ENCODE data around the gene PNPLA4.
A peak's percentile ranks its signal among the peaks of the same experiment; 100 is the strongest.

The PNPLA4 gene, protein sequence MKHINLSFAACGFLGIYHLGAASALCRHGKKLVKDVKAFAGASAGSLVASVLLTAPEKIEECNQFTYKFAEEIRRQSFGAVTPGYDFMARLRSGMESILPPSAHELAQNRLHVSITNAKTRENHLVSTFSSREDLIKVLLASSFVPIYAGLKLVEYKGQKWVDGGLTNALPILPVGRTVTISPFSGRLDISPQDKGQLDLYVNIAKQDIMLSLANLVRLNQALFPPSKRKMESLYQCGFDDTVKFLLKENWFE

DNA sequence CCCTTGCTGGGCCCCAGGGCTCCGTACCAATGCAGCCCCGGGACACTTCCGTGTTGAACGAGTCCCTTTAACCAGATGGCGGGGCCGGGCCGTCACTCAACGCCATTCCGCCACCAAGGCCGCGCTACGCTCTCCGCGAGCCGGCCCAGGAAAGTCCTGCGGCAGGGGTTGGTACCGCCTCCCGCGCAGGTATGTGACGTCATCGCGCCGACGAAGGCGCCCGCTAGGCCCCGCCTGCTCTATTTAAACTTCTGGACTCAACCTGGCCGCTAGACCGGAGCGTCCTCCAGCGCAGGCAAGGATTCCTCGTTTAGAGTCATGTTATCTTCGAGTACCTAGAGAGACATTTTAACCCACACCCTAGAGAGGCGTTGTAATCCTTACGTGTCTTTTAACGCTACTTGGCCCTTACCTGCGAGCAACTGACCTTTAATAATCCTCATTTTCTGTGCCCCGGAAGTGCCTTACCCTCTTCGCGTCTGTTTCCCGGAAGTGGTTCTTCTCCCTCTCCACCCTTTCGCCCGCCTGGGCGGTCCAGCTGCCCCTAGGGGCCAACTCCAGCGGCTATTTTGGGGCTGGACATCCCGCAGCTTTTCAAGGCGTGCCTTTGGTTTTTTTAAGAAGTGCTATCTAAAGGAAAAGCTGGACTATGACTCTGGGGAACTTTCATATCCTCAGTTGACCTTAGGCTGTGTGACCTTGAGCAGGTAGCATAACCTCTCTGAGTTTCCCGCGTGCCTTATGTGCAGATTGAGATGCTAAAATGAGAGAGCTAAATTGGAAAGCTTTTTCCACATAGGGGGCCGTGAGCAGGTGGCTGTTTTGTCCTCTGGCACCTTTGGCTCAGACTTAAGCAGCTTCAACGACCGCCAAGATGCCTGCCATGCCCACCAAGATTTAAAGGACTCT, at the start of gene PNPLA4:
Gene PNPLA4 (minus strand): TSS at position 155 of the 909 bp plus-strand sequence. CDS start 1,294 bp downstream, outside the sequence.
- peak; percentile 68 for DNase-seq

DNA sequence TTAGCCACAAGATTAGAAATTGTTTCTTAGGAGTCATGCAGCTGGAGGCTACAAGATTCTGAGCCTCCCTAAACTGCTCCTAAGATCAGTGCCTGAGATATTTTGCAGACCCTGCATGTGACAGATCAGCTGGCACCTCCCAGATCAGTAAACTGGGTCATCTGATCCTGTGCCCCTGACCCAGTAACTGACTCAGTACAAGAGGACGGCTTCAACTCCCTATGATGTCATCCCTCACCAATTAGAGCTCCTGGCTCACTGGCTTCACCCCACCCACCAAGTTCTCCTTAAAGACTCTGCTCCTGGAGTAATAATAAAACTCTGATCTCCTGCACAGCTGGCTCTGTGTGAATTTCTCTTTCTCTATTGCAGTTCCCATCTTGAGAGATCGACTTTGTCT, 45.4 kb upstream of the PNPLA4 start:
- DNase-seq: no peak

DNA sequence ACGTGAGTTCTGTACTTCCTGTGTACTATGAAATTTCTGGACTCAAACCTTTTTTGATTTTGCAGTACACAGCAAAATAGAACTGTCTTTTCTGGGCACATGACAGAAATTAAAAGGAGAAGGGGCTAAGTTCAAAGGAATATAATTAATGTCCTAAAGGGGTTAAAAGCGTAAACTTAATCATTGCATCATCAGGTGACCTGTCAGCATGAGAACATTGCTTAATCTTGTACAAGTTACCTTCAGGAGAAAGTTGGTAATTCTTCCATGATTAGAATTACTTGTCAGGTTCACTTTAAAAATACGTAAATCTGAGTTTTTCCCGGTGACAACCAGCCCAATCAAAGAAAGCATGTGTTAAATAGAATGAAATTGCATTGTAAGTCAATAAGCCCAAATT, 43.2 kb upstream of the PNPLA4 start:
- DNase-seq: no peak

DNA sequence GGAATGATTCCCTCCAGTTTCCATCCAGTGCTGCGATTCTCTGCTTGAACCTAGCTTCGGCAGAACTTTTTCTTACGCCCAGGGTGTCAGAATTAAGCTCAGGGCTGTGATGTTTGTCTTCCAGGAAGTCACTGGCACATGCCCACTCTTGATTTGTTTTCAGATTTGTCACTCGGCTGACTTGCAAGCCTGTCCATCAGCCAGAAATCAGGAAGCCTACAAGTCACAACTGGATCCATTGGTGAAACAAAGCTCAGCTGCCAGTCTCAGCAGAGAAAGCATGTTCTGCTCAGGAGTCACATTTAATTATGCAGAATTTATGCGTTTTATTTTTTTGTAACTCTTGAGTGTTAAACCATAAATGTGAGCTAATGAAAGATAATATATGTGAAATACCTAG, 38.2 kb upstream of the PNPLA4 start:
- no peak for DNase-seq

DNA sequence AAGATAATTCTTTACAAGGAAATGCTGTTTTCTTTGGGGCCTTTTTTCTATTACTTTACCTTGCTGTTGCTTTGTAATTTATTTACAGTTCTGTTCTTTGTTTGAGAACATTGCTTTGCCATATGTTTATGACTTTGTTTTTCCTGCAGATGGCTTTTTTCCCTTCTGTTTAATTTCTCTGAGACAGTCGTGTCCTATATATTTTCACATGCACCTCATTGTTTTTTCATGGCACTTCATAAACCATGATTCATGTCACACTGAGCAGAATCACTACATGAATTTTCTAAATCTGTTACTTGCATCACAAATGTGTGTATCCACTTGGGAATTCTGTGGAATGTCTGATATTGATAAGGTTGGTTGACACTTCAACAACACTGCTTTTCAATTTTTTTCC, 33.0 kb upstream of the PNPLA4 start:
- DNase-seq: no peak

DNA sequence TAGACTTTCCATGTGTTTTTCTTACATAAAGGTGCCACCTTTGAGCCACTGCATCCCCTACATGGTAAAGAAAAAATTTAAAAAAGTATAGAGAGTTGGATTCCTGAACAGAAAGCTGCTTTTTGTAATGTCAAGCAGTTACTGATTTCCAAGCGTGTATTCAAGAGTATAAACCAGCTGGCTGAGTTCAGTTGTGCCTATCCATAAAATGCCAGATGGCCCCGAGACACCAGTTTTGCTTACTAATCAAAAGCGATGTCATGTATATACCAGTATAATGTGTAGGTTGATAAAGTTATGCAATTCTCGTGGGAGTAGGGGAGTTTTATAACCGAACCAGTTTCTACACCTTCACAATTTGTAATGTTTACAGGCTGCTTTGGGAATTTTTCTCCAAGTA, 26.2 kb upstream of the PNPLA4 start:
- DNase-seq: peak in 1 of 2 donors; percentile 3

DNA sequence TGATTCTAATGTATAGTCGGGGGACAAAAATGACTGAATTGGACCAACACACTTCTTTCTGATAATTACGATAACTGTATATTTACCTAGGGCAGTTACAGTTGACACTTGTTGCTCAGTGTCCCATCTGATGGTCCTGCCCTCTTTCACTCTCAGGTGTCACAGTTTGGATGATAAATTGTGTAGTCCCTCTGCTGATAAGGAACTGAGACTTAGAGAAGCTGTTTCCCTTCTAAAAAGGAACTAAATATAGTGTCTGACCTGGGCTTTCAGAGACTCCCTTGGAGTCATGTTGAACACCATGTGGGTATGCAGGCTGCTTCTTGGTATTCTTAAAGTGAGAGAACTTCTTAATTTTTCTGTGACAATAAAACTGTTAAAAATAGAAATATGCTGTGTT, 23.7 kb upstream of the PNPLA4 start:
- peak in 1 of 2 donors; percentile 6 for DNase-seq

DNA sequence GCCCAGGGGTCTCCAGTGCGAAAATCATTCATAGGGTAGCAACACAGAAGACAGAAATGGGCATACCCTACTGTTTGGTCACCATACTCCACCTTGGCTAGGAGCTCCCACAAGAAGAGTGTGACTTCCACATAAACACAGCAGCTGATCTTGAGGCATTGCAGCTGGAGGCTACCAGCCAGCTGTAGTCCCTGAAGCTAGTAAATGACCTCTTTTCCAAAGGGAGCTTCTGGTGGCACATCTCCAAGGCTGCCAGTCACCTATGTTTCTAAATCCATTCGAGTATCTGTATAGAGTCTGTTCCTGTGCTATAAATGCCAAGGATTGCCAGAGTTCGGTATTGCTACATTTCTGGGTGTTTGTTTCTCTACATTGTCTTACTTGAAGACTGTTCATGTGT, 21.3 kb upstream of the PNPLA4 start:
- no peak for DNase-seq

DNA sequence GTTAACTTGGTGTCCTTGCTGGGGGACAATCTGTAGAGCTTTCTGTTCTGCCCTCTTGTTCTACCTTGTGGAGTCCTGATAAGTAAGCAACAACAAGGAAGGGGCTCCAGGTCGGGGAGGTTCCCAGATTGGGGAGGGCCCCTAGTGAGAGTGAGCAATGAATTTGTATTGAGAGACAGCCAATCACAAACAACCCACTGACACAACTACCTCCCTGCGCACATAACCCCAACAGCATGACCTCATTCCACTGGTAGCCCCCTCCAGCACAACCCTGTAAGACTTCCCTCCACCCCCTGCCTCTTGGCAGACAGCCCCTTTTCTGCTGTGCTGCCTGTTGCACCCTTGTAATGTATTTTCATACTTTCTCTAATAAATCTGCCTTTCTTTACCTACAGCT, 19.7 kb upstream of the PNPLA4 start:
- DNase-seq: no peak

DNA sequence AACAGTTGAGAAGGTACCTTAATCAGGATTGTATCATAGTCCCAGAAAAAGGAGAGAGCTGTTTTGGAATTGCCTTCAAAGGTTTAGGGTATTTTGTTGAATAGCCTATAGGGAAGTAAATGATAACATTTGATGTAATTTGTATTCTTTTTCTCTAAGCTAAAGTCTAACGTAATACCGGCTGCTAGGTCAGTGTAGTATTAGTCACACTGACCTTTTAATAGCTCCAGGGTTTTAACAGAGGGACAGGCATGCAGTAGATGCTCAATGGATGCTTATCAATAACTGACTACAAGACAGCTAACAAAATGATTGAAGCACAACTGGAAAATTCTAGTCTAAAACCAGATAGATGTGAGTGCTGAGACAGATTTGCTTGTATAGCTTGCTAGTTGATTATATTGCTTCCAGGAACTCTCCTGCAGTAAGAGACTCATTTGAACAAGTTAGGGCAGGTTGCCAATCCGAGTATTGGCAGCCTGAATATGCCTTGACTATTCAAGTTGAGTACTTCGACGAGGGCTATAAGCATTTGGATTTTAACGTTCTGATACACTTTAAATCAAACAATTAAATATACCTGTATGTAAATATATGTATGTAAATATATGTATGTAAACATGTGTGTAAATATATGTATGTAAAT, 16.5 kb upstream of the PNPLA4 start:
- no peak for DNase-seq

DNA sequence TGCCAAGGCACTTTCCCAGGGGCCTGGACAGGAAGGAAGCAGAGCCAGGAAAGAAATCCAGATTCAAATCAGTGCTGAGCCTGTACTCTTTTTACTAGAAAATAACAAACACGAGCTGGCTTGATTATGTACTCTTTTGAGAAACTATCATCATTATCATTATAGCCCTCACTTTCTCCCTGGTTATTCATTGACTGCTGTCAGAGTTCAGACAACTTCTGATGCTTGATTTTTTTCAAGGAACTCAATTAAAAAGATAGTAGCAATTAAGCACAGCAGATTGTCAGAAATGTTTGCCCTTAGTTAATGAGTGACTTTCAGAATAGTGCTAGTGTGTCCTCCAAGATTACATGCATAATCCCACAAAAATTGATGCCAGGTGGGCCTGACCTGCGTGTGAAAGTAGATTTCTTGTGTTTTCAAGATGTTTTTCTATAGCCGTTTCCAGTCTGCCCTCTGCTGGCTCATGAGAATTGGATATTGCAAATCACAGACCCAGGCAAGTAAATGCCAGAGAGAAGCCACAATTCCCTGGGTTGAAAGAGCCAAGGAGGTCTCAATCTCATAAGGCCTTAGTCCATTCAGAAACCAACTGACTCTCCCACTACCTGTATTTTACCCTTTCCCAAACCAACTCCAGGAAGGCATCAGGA, 14.3 kb upstream of the PNPLA4 start:
- no peak for DNase-seq

DNA sequence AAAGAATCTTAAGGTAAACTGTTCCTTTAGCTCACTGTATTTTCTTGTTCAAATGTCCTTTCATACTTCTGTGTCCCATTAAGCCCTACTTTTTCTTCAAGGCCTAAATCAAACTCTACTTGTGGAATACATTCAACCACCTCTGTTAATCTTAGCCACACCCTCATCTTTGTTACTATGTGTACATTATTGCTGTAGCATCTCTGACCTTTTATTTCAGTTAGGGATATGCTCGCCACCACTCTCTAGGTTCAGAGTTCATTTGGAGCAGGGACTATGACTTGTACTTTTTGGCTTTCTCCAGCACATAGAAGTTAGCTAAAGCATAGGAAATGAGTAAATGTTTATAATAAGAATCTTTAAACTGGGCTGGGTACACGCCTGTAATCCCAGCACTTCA, 6.8 kb upstream of the PNPLA4 start:
- DNase-seq: no peak

DNA sequence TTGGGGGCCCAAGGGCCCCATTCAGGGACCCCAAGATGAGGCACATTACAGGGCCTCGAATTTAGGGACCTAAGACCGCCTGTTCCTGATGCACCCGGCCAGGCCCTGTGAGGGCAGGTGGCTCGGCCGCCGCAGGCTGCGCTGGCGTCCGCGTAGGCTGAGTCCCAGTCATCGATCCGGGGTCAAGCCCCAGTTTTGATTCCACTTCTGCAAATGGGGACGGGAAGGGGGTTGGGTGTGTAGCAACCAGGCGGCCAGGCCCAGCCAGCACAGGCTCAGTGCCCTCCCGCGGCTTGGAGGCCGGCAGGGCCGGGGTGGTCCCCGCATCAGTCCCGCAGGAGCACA, 327 bp downstream of the PNPLA4 start:
- peak in 1 of 2 donors; percentile 30 for DNase-seq

DNA sequence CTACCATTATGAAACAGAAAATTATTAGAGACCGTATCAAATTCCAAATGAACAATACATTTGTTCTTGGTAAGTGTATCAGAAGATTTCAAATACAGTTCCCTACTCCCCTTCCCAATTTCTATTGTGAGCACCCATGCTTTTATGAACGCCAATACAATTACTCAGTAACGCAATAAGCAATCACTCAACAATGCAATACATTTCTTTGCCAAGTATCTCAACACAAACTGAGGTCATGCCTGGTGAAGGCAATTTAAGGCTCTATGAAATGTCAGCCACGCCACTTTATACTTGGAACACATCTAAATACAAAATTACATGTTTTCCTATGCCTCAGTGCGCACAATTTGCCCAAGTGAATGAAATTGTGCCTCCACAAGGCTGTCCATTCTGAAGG, 712 bp downstream of the PNPLA4 start:
- peak in 1 of 2 donors; percentile 0 for DNase-seq

DNA sequence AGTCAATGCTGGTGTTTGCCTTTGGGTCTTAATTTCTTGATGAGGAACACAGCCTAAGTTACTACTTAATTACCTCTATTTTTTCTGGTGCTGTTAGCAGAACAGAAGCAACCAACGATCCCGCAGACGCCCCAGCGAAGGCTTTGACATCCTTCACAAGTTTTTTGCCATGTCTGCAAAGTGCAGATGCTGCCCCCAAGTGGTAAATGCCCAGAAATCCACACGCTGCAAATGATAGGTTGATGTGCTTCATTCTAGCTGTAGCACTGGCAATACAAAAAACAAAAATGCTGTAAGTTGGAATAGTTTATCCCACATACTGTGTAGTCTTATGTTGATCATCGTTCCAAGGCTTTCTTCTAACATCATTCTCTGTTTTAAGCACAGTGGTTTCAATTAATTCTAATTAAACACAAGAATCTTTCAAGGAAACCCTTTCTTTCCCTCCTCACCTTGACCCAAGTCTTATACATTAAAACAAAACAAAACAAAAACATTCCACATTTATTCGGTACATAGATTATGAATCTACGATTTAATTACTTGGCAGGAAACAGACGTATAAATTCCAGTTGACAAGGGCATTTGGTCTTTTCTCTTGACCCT, 1.2 kb downstream of the PNPLA4 start:
- peak; percentile 31 to 62 for DNase-seq

DNA sequence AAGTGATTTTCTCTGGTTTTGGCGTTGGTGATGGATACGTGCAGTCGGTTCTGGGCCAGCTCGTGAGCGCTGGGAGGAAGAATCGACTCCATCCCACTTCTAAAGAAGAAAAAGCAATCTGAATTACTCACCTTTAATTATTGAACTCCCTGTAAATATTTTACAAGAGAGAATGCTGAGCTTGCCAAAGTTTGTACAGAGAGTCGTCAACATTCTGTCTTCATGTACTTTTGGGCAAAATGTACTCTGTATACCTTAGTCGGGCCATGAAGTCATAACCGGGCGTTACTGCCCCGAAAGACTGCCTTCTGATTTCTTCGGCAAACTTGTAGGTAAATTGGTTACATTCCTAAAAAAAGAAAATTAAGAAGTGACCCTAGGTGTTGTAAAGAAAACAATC, 5.5 kb downstream of the PNPLA4 start:
- DNase-seq: no peak

DNA sequence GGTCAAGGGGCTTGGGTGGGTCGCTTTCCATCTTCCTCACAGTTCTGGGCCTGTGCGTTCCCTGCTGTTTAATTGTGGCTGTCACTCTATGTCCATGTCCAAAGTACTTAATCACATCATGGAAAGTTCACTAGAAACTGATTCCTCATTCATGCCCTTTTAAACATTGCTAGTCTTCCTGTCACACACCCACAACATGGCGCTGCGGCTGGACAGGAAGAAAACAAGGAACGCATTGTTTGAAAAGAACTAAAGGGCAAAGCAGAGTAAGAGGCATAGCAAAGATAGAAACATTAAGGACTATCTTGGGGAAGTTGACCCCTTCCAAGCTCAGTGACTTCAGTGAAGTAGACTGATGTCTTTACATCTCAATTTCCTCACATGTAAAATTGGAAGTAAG, 18.4 kb downstream of the PNPLA4 start:
- DNase-seq: no peak

DNA sequence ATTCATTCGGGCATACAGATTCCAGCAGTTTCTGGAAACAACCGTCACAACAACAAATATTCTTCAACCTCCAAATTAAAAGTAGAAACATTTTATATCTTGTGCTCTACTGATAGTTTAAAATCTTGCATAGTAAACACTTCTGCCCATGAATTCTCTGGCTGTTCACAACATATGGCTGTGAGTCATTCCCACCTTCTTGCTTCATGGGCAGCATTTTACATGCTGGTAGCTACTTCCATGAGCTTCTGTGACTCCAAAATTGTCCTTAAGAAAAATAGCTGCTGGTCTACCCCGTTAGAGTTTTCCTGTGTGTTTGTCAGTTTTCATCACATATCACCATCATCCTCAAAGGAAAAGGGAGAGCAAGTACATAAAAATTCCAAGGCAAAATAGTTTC, 22.7 kb downstream of the PNPLA4 start:
- DNase-seq: no peak

DNA sequence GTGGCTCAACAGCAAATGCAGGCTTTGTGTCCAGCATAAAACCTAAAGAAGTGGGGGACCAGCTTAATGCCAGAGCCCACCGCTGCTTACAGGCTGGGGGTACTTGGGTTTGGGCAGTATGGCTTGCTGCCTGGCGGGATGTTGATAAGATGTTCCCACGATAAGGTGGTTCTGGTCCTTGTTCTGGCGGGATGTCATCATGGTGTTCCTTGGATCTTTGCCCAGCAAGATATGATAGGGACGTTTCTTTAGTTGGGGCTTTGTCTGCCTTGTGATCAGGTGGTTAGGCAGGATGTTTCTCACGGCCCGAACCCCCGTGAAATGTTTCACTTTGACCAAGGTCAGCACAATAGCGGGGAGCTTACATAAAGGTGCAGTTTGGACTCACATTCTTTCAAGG, 35.3 kb downstream of the PNPLA4 start:
- DNase-seq: no peak

DNA sequence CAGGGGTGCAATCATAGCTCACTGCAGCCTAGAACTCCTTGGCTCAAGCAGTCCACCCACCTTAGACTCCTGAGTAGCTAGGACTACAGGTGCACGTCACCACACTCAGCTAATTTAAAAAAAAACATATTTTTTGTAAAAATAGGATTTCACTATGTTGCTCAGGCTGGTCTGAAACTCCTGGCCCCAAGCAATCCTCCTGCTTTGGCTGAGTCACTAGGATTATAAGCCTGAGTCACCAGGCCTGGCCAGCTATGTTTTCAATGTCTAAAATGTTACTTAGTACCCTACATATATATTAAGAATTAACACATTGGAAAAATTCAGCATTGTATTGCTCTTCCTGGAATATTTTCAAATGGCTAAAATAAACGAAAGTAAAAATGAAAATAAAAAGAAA, 37.5 kb downstream of the PNPLA4 start:
- no peak for DNase-seq

DNA sequence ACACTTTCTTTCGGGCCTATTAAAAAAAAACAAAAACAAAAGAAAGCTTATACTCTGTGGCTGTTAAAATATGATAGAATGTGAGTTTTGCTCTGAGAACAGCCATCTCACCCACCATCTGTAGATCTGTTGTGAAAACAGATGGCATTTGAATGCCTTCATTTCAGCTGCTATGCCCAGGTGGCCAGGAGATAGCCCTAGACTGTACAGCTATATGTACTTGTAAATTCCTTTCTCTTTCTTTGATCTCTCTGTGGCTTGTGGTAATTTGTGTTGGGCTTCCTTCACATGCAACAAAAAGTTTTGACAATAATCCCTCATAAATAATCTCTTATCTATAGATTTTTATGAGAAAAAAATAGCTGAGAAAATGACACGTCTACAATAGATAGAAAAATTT, 38.1 kb downstream of the PNPLA4 start:
- no peak for DNase-seq

DNA sequence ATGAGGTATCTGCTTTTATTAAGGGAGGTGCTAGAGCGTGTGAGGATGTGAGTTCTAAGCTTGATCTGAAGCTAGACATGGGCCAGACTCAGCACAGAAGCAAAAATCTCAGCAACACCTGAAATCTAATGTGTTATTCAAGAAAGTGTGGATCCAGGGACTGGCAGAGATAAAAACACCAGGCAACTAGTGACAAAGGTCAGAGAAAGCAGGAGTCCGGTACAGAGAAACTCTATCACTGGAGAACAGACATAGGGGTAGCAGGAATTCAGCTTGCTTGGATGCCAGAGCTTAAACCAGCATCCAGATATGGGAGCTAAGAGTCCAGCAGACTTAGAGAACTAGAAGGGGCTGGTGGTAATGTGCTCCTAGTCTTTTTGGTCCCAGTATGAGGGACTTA, 50.3 kb downstream of the PNPLA4 start:
- no peak for DNase-seq

DNA sequence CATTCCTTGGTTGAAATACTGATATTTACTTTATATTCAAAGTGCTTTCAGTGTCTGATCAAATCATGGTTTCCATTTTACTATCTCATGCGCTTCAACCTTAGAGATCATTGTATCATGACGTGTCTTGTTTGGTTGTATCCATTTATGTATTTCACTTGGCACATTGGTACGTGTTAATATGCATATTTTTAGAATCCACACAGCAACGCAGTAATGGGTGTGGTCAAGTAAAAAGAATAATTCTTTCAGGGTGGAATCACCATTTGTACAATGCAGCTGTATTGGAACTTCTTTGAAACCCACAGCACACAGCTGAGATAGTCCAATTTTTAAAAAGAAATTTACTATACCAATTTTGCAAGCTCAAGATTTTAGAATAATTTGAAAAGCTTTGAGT, 55.2 kb downstream of the PNPLA4 start:
- DNase-seq: no peak
